Natural killer cell (primary cell): ENCODE data around the gene TXN2. TPM values are rescaled to one million over a fixed set of nuclear protein-coding genes. Genes with fewer than 3 reads are reported as not detected.

Experiments
- ATAC-seq, 3 donors: fragments of 150-1000 bp in 2 of 3; fragments of 200-7000 bp in 1 of 3; cut with Tn5 transposase; 1 replicate in 1 of 3; 2 replicates in 2 of 3; pipeline ENCODE4 v1.10.0; 2021; ENCODE audit warnings: mild to moderate bottlenecking in 2 of 3, moderate library complexity in 2 of 3
- DNase-seq, 2 donors: peaks; one replicate each; pipeline versions ENCODE4 v3.0.0 to v3.0.0-alpha.2; 2013 to 2021; ENCODE audit warnings: mixed read lengths in 1 of 2
- H3K27ac ChIP-seq: one replicate; pipeline ENCODE4 v1.5.1; 2013; ENCODE audit warnings: mild to moderate bottlenecking, low read length
- H3K27me3 ChIP-seq: one replicate; pipeline ENCODE4 v1.6.1; 2013; ENCODE audit warnings: low read length; ENCODE audit not compliant: control insufficient read depth, insufficient read depth
- H3K36me3 ChIP-seq: one replicate; pipeline ENCODE4 v1.6.1; 2013; ENCODE audit warnings: low read length; ENCODE audit not compliant: control insufficient read depth, insufficient read depth
- H3K4me1 ChIP-seq: one replicate; pipeline ENCODE4 v1.6.1; 2013; ENCODE audit warnings: low read length; ENCODE audit not compliant: control insufficient read depth, insufficient read depth
- H3K4me3 ChIP-seq: one replicate; pipeline ENCODE4 v1.5.1; 2013; ENCODE audit warnings: low read length
- H3K9me3 ChIP-seq: one replicate; pipeline ENCODE4 v1.6.1; 2013; ENCODE audit warnings: low read length; ENCODE audit not compliant: control insufficient read depth, insufficient read depth
- H3K27ac Mint-ChIP-seq, 2 donors: one replicate each; pipeline ENCODE4 v1.8.0; 2022; ENCODE audit warnings: mild to moderate bottlenecking in 2 of 2, mixed read lengths in 2 of 2, moderate library complexity in 1 of 2
- H3K27me3 Mint-ChIP-seq, 2 donors: one replicate each; pipeline ENCODE4 v1.8.0; 2022; ENCODE audit warnings: low read depth in 2 of 2, mixed read lengths in 2 of 2
- H3K36me3 Mint-ChIP-seq: one replicate; pipeline ENCODE4 v1.8.0; 2022; ENCODE audit warnings: mixed read lengths
- H3K4me1 Mint-ChIP-seq, 2 donors: one replicate each; pipeline ENCODE4 v1.8.0; 2022; ENCODE audit warnings: mixed read lengths in 2 of 2
- H3K4me3 Mint-ChIP-seq: one replicate; pipeline ENCODE4 v1.8.0; 2022; ENCODE audit warnings: mild to moderate bottlenecking, moderate library complexity, mixed read lengths
- H3K9me3 Mint-ChIP-seq, 2 donors: one replicate each; pipeline ENCODE4 v1.8.0; 2022; ENCODE audit warnings: mixed read lengths in 2 of 2
- CTCF ChIP-seq: fragments of 200-600 bp; IDR thresholded peaks from one replicate; pipeline ENCODE4 v1.8.0; 2022; ENCODE audit warnings: antibody characterized with exemption
- WGBS: methylation state at CpG from one replicate; pipeline ENCODE4 v1.1.7; 2013; ENCODE audit warnings: missing lambda C conversion rate; ENCODE audit not compliant: insufficient coverage; 5-methylcytosine and 5-hydroxymethylcytosine counted together
- intact Hi-C: fragments of 100-400 bp; cut with micrococcal nuclease; formaldehyde crosslinking; loops from one replicate; pipeline ENCODE4 v1.14.2; 2022
- total RNA-seq, 4 donors: library from RNA; stranded (reverse); fragments of 120-200 nt in 1 of 4; gene quantifications; one replicate each; pipeline versions ENCODE4 v1.2.3 to v1.2.4, GENCODE V29; 2013 to 2022

TXN2 gene
- total RNA-seq, 3 donors from 2014 or later (not counting 1 experiment from before 2014, with no cell fraction given): 35.5 to 45.4 (median 41.5) TPM

GRCh38 chr22:36433318-36434231, 47.9 kb downstream of the TXN2 start:
- H3K9me3 Mint-ChIP-seq: no peaks in the 10 kb centered on the region
- H3K4me3 Mint-ChIP-seq: no peak overlapping the region
- intact Hi-C loops: no loop called here
- no peaks in the 10 kb centered on the region for H3K36me3 ChIP-seq
- no peaks in the 10 kb centered on the region for H3K9me3 ChIP-seq
- DNase-seq (no peak), ATAC-seq (no peak)
- H3K4me1 ChIP-seq: peaks cover 21% of the 10 kb centered on the region
- H3K27ac ChIP-seq: no peak overlapping the region
- H3K4me1 Mint-ChIP-seq: peaks cover 10 to 14% of the 10 kb centered on the region in 2 donors
- TF ChIP-seq CTCF: no peak
- no peaks in the 10 kb centered on the region for H3K36me3 Mint-ChIP-seq
- no peak overlapping the region for H3K27ac Mint-ChIP-seq
- no peak overlapping the region for H3K4me3 ChIP-seq
- H3K27me3 ChIP-seq: no peaks in the 10 kb centered on the region
- WGBS: 77% methylated on average over 12 of the region's 14 CpGs
- no peaks in the 10 kb centered on the region for H3K27me3 Mint-ChIP-seq

GRCh38 chr22:36432592-36433317, 48.7 kb downstream of the TXN2 start:
- no peaks in the 10 kb centered on the region for H3K9me3 Mint-ChIP-seq
- no peak overlapping the region for H3K4me3 ChIP-seq
- peaks cover 10 to 14% of the 10 kb centered on the region in 2 donors for H3K4me1 Mint-ChIP-seq
- intact Hi-C loops: no loop called here
- H3K9me3 ChIP-seq: no peaks in the 10 kb centered on the region
- WGBS: 82% methylated on average over 13 of the region's 15 CpGs
- no peak overlapping the region for H3K27ac ChIP-seq
- TF ChIP-seq CTCF: no peak
- H3K27ac Mint-ChIP-seq: no peak overlapping the region
- no peaks in the 10 kb centered on the region for H3K27me3 Mint-ChIP-seq
- ATAC-seq (no peak), DNase-seq (no peak)
- H3K36me3 ChIP-seq: no peaks in the 10 kb centered on the region
- H3K4me1 ChIP-seq: peaks cover 21% of the 10 kb centered on the region
- no peaks in the 10 kb centered on the region for H3K36me3 Mint-ChIP-seq
- no peak overlapping the region for H3K4me3 Mint-ChIP-seq
- no peaks in the 10 kb centered on the region for H3K27me3 ChIP-seq

- H3K4me1 Mint-ChIP-seq: peaks cover 10 to 14% of the 10 kb centered on the region in 2 donors
- intact Hi-C loops: no loop called here
- no peak overlapping the region for H3K27ac Mint-ChIP-seq
- Histone ChIP-seq H3K9me3 (no peaks in the 10 kb centered on the region), H3K4me1 (peaks cover 21% of the 10 kb centered on the region), H3K27me3 (no peaks in the 10 kb centered on the region), H3K27ac (no peak overlapping the region), H3K36me3 (no peaks in the 10 kb centered on the region), H3K4me3 (no peak overlapping the region)
- no peaks in the 10 kb centered on the region for H3K27me3 Mint-ChIP-seq
- H3K4me3 Mint-ChIP-seq: no peak overlapping the region
- DNase-seq: no peak
- WGBS: 98% methylated on average over 9 of the region's 9 CpGs
- no peaks in the 10 kb centered on the region for H3K36me3 Mint-ChIP-seq
- no peak for ATAC-seq
- no peaks in the 10 kb centered on the region for H3K9me3 Mint-ChIP-seq
- TF ChIP-seq CTCF: no peak
Measured at GRCh38 chr22:36431977-36432376, 49.5 kb downstream of the TXN2 start.
